Fibroblast of lung (primary cell): ENCODE data around the gene SERAC1.
"Not testable (repeated sequence)": the region's sequence is repeated elsewhere in the genome, so short reads cannot be mapped to it uniquely, and the experiment has no call there.

Experiments used
- CTCF ChIP-seq, 2 donors: IDR thresholded peaks in 1 of 2; conservative IDR thresholded peaks in 1 of 2; 1 replicate in 1 of 2; 2 replicates in 1 of 2; pipeline ENCODE4 v1.5.1; 2011 to 2012; ENCODE audit warnings: low read length in 2 of 2, control low read depth in 1 of 2, inconsistent platforms in 1 of 2, low read depth in 1 of 2, mild to moderate bottlenecking in 1 of 2
- EZH2 ChIP-seq: IDR thresholded peaks from 2 replicates; pipeline ENCODE4 v1.5.1; 2012; ENCODE audit warnings: low read length, control low read depth, mild to moderate bottlenecking; ENCODE audit errors: missing control alignments

- TF ChIP-seq CTCF (conservative IDR thresholded peaks at IDR 0.05 in 1 of 2, IDR thresholded peaks at IDR 0.05 in 1 of 2; ENCODE audit: low read depth in 1 of 2, low read length in 2 of 2); EZH2: not testable (repeated sequence)
Measured at GRCh38 chr6:158152025-158152424, 16.0 kb downstream of the SERAC1 start.
